Kidney epithelial cell (primary cell): ENCODE results near the gene C1orf74. TPM values are rescaled to one million over a fixed set of nuclear protein-coding genes. Genes with fewer than 3 reads are reported as not detected.

Experiments used
- DNase-seq: peaks from one replicate; pipeline ENCODE4 v3.0.0-alpha.2; 2010; ENCODE audit warnings: low read depth
- H3K27me3 ChIP-seq: 2 replicates; pipeline ENCODE4 v1.6.0; 2011; ENCODE audit warnings: low read length; ENCODE audit not compliant: control insufficient read depth, insufficient read depth
- H3K36me3 ChIP-seq: 2 replicates; pipeline ENCODE4 v1.5.1; 2011; ENCODE audit warnings: low read length; ENCODE audit not compliant: control insufficient read depth, insufficient read depth
- H3K4me3 ChIP-seq: 2 replicates; pipeline ENCODE4 v1.5.1; 2011; ENCODE audit warnings: low read depth, mild to moderate bottlenecking, control low read depth, low read length
- CTCF ChIP-seq: IDR thresholded peaks from 2 replicates; pipeline ENCODE4 v1.5.1; 2011; ENCODE audit warnings: mild to moderate bottlenecking, moderate library complexity, low read length, control low read depth, inconsistent platforms; ENCODE audit not compliant: insufficient read depth, poor library complexity, severe bottlenecking
- total RNA-seq: library from RNA; depleted of rRNA; stranded (reverse); fragments of >200 nt; gene quantifications from 2 replicates; pipeline ENCODE4 v1.2.3, GENCODE V29; 2015

The C1orf74 gene
- total RNA-seq, 1 donor from 2014 or later = 12.4 TPM

GRCh38 chr1:209743145-209743482, 41.2 kb downstream of the C1orf74 start:
- no peak for DNase-seq
- no peaks in the 10 kb centered on the region for H3K36me3 ChIP-seq
- H3K27me3 ChIP-seq = no peaks in the 10 kb centered on the region
- H3K4me3 ChIP-seq = no peak overlapping the region
- TF ChIP-seq CTCF = no peak

GRCh38 chr1:209742409-209743144, 41.8 kb downstream of the C1orf74 start:
- Histone ChIP-seq H3K4me3 (no peak overlapping the region), H3K27me3 (no peaks in the 10 kb centered on the region), H3K36me3 (no peaks in the 10 kb centered on the region)
- no peak for DNase-seq
- TF ChIP-seq CTCF = no peak

- Histone ChIP-seq H3K27me3 (no peaks in the 10 kb centered on the region), H3K4me3 (no peak overlapping the region)
Observed at GRCh38 chr1:209741889-209742288, 42.5 kb downstream of the C1orf74 start.

GRCh38 chr1:209741193-209741592, 43.2 kb downstream of the C1orf74 start:
- Histone ChIP-seq H3K4me3 (no peak overlapping the region), H3K27me3 (no peaks in the 10 kb centered on the region), H3K36me3 (no peaks in the 10 kb centered on the region)
- no peak for TF ChIP-seq CTCF
- no peak for DNase-seq

More at GRCh38 chr1:209741889-209742288, 42.5 kb downstream of the C1orf74 start:
- no peak for DNase-seq
- TF ChIP-seq CTCF = no peak
- H3K36me3 ChIP-seq = no peaks in the 10 kb centered on the region

- no peak for DNase-seq
- H3K27me3 ChIP-seq = no peaks in the 10 kb centered on the region
- H3K4me3 ChIP-seq = no peak overlapping the region
- TF ChIP-seq CTCF = no peak
- no peaks in the 10 kb centered on the region for H3K36me3 ChIP-seq
Observed at GRCh38 chr1:209738270-209738669, 46.1 kb downstream of the C1orf74 start.

GRCh38 chr1:209737118-209737505, 47.2 kb downstream of the C1orf74 start:
- no peak overlapping the region for H3K4me3 ChIP-seq
- H3K36me3 ChIP-seq = no peaks in the 10 kb centered on the region
- no peak for TF ChIP-seq CTCF
- DNase-seq = no peak
- no peaks in the 10 kb centered on the region for H3K27me3 ChIP-seq
